Neuron (in vitro differentiated cells): ENCODE data around the gene CNTNAP2.
"Not testable (repeated sequence)": the region's sequence is repeated elsewhere in the genome, so short reads cannot be mapped to it uniquely, and the experiment has no call there.

Experiments used
- H2AFZ ChIP-seq: one replicate; pipeline ENCODE4 v1.6.1; 2013; ENCODE audit warnings: low read depth, mild to moderate bottlenecking, inconsistent platforms, low read length, moderate library complexity
- H3K27me3 ChIP-seq: one replicate; pipeline ENCODE4 v1.6.1; 2013; ENCODE audit warnings: low read length; ENCODE audit not compliant: insufficient read depth
- H3K36me3 ChIP-seq: one replicate; pipeline ENCODE4 v1.6.1; 2013; ENCODE audit warnings: low read length; ENCODE audit not compliant: insufficient read depth
- H3K4me1 ChIP-seq: one replicate; pipeline ENCODE4 v1.6.1; 2013; ENCODE audit warnings: low read length; ENCODE audit not compliant: insufficient read depth
- H3K4me3 ChIP-seq: 2 replicates; pipeline ENCODE4 v1.5.1; 2013; ENCODE audit warnings: mild to moderate bottlenecking, low read length, moderate library complexity
- H3K9me3 ChIP-seq: one replicate; pipeline ENCODE4 v1.6.1; 2013; ENCODE audit warnings: low read length

The CNTNAP2 gene

DNA sequence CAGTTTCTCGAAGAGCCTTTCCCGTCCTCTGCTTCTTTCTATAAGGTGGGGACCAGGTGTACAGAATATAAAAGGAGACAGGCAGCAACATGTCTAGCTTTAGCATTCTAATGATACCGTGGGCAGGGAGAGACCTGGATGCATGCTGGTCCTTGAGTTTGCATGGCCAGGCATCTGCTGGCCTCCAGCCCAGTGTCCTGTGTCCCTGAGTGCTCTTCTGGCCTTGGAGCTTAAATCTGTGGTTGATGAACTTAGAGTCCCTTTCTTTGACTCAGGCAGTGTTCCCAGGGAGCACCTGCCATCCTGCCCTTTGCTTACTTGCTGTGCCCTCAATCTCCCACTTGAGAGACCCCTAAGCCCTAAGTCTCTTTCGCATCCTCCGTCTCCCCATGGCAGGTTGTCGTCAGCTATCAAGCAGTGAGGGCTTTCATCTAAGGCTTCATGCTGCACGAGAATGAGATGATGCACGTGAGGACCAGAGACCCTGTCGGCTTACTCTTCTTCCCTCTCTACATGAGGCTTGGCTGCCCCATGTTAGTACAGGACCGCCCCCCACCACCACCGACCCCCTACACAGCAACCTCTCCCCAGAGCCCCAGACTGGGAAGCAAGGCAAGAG lies 2160.6 kb downstream of the CNTNAP2 start:
- Histone ChIP-seq H2AFZ (no peak overlapping the region), H3K36me3 (no peaks in the 10 kb centered on the region), H3K27me3 (no peaks in the 10 kb centered on the region), H3K4me3 (no peak overlapping the region), H3K4me1 (peaks cover 12% of the 10 kb centered on the region), H3K9me3 (no peaks in the 10 kb centered on the region)

DNA sequence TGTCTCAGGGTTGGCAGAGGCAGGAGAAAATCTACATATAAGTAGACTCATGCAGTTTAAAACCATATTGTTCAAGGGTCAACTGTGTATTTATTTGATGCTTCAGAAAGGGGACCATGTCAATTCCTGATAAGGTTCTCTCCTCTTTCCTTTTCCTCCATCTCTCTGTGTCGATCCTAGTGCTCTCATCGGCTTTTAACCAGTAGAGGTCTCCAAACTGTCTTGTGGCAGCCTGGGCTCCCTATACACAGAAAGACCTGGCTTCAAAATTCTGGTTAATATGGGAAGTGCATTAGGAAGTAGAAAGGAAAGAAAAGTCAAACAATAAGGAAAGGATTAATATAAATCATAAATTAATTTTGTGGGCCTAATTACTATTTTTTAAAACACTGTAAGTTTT lies 2169.5 kb downstream of the CNTNAP2 start:
- H3K9me3 ChIP-seq = no peaks in the 10 kb centered on the region
- H3K36me3 ChIP-seq = no peaks in the 10 kb centered on the region
- no peaks in the 10 kb centered on the region for H3K4me1 ChIP-seq
- no peaks in the 10 kb centered on the region for H3K27me3 ChIP-seq
- no peak overlapping the region for H3K4me3 ChIP-seq
- no peak overlapping the region for H2AFZ ChIP-seq

DNA sequence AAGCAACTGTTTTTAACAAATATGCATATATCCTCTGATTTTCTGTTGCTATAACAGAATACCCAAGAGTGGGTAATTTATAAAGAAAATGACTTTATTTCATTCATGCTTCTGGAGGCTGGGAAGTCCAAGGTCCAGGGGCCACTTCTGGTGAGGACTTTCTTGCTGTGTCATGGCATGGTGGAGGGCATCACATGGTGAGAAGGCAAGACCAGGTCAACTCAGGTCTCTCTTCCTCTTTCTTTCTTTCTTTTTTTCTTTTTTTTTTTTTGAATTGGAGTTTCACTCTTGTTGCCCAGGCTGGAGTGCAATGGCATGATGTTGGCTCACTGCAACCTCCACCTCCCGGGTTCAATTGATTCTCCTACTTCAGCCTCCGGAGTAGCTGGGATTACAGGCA lies 2170.9 kb downstream of the CNTNAP2 start:
- no peak overlapping the region for H2AFZ ChIP-seq
- no peaks in the 10 kb centered on the region for H3K9me3 ChIP-seq
- no peaks in the 10 kb centered on the region for H3K36me3 ChIP-seq
- no peaks in the 10 kb centered on the region for H3K4me1 ChIP-seq
- H3K27me3 ChIP-seq = no peaks in the 10 kb centered on the region
- no peak overlapping the region for H3K4me3 ChIP-seq

DNA sequence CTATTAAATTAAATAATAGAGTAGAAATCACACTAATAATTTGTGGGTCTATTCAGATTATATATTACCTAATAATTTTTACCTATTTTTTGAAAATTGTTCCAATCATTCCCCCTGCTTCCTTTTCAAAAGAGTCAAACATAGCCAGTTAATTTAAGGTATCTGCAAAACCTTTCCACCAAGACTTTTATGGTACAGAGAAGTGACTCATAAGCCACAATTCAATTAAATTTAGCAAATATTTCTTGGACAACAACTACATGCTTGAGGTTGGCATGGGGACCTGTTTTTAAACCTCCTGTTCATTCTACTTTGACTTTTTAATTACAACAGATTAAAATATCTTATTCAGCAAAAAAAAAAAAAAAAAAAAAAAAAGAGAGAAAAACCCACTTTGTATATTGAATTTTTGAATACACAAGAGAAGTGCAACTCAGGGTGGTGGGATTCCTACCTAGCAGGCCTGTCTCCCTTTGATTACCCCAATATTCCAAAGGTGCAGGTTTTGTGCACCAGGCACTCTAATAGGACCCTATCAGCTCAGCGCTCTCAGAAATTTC lies 2172.1 kb downstream of the CNTNAP2 start:
- Histone ChIP-seq H2AFZ (no peak overlapping the region), H3K4me1 (no peaks in the 10 kb centered on the region), H3K4me3 (no peak overlapping the region), H3K36me3 (no peaks in the 10 kb centered on the region), H3K27me3 (no peaks in the 10 kb centered on the region), H3K9me3 (no peaks in the 10 kb centered on the region)

DNA sequence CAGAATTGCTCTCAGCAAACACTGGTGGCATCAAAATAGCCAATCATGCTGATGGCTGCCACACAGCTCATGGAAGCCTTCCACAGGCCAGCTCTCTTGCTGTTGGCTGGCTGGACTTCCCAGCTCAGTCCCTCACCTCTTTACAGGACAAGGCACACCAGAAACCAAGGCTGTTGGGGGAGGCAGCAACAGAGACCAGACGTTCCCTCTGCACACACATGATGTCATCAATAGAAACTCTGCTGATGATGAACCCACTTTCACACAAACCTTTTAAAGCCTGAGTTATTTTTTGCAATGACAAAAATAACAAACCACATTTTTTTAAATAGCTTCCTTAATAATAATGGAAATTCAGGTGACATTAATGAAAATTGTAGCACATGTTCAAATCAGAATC lies 2173.0 kb downstream of the CNTNAP2 start:
- no peak overlapping the region for H3K4me3 ChIP-seq
- no peaks in the 10 kb centered on the region for H3K36me3 ChIP-seq
- no peaks in the 10 kb centered on the region for H3K4me1 ChIP-seq
- H3K9me3 ChIP-seq = no peaks in the 10 kb centered on the region
- no peak overlapping the region for H2AFZ ChIP-seq
- H3K27me3 ChIP-seq = no peaks in the 10 kb centered on the region

DNA sequence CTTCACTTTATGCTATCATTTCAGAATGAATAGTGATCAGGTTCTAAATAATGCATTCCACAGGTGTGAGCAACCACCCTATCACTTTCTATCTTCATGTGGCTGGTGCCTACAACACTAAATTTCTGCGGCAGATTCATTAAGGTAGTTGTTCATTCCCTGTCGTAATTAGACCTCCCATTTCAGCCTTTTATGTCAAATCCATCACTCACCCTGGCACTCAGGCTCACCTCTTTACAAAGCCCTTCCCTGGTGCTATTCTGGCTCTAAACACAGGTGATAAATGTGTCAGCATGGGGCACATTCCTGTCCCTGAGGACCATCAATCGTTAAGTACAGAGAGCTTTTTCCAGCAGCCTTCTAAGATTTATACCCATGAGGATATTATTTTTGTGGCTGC lies 2173.9 kb downstream of the CNTNAP2 start:
- Histone ChIP-seq H3K36me3 (no peaks in the 10 kb centered on the region), H3K27me3 (no peaks in the 10 kb centered on the region), H3K9me3 (no peaks in the 10 kb centered on the region), H2AFZ (no peak overlapping the region), H3K4me3 (no peak overlapping the region), H3K4me1 (no peaks in the 10 kb centered on the region)

DNA sequence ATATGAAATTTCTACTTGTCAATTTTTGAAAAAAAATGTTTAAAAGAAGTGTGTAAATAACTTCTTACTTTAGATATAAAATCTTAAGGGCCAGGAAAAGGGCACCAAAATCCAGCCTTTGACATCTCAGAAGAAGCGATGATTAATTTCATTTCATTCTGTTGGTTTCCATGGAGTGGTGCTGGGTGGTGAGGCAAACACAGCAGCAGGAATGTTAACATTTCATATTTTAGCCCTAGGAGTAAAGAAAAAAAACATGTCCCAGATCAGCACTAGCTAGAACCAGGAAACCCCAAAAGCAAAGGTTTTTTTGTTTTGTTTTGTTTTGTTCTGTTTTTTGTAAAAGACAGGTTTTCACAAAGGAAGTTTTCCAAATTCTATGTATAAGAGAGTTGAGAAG lies 2175.2 kb downstream of the CNTNAP2 start:
- H3K4me3 ChIP-seq = no peak overlapping the region
- H3K4me1 ChIP-seq = no peaks in the 10 kb centered on the region
- no peaks in the 10 kb centered on the region for H3K36me3 ChIP-seq
- H3K27me3 ChIP-seq = no peaks in the 10 kb centered on the region
- H2AFZ ChIP-seq = no peak overlapping the region
- H3K9me3 ChIP-seq = no peaks in the 10 kb centered on the region

DNA sequence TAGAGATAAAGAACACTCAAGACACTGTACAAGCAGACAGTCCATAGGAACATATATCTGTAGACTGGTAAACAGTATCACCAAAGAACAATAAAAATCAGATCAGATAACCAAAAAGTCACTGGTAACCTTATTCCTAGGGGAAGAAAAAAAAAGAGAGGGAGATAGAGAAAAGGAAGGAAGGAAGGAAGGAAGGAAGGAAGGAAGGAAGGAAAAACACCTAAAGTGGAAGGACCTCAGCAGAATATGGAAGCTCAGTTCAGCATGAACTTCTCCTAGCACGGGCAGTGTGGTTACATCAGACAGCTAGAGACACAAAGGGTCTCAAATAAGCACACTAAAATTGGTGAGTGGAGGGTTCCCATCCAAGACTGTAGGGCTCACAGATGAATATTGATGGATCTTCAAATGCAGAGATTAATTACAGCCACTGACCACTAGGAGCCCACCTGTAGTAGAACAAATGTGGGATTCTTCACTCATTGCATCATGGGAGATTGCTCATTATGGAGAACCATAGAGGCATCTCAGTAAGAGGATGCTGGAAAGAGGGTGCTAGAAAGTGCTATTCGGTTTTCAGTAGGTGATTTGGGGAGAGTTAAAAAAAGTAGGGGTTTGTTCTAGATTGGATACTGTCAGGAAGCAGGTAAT lies 2180.5 kb downstream of the CNTNAP2 start:
- no peaks in the 10 kb centered on the region for H3K36me3 ChIP-seq
- no peaks in the 10 kb centered on the region for H3K27me3 ChIP-seq
- no peak overlapping the region for H2AFZ ChIP-seq
- no peak overlapping the region for H3K4me3 ChIP-seq
- no peaks in the 10 kb centered on the region for H3K9me3 ChIP-seq
- no peaks in the 10 kb centered on the region for H3K4me1 ChIP-seq

DNA sequence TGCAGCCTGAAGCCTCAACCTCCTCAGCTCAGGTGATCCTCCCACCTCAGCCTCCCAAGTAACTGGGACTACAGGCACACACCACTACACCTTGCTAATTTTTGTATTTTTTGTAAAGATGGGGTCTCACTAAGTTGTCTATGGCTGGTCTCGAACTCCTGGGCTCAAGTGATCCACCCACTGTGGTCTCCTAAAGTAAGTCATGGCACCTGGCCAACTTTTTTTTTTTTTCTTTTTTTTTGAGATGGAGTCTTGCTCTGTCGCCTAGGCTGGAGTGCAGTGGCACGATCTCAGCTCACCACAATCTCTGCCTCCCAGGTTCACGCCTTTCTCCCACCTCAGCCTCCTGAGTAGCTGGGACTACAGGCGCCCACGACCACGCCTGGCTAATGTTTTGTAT lies 2182.2 kb downstream of the CNTNAP2 start:
- not testable (repeated sequence) for H2AFZ ChIP-seq, H3K4me3 ChIP-seq, H3K4me1 ChIP-seq, H3K36me3 ChIP-seq, H3K9me3 ChIP-seq, H3K27me3 ChIP-seq

DNA sequence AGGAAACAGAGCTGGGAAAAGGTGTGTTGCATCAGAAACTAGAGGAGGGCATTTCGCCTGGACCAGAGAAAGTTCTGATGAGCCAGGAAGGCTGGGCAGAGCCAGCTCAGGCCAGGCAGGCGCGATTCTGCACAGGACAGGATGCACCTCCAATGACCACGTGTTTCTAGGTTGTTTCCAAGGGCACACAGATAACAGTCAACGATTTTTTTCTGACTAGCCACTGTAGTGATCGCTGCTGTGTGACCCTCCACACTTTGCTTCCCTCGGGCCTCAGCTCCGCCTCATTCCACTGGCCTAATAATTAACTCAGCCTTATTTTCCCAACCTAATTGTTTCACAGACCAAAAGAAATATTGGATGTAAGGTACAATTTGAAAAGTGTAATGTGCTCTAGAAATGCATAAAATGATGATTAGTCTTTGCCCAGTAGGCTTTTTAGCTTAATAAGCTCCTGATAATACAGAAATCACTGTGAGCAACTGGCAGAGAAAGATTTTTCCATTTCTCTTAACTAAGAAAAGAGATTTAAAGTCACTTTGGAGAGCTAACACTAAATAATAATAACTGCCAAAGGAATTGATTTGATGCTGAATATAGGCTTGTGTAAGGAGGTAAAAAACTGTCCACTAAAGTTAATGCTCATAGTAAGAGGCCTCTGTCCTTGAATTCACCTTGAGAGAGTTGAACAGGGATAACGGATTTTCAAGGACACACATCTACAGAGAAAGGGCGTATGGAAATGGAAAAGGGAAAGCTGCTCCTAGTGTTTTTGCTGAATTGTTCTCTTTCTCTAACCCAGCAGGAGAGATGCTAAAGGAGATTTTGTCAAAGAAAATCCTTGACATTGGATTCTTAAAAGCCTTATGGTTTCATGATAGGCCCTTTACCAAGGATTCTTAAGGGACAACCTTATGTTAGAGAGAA lies 2183.0 kb downstream of the CNTNAP2 start:
- H3K4me1 ChIP-seq = no peaks in the 10 kb centered on the region

DNA sequence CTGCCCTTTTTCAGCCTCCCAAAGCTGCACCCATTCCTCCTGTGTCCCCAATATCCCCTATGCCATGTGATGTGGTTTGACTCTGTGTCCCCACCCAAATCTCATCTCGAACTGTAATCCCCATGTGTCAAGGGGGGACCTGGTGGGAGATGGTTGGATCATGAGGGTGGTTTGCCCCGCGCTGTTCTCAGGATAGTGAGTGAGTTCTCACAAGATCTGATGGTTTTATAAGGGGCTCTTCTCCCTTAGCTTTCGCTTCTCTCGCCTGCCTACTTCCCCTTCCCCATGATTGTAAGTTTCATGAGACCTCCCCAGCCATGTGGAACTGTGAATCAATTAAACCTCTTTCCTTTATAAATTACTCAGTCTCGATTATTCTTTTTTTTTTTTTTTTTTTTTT lies 2185.8 kb downstream of the CNTNAP2 start:
- H3K4me3 ChIP-seq, H2AFZ ChIP-seq, H3K9me3 ChIP-seq, H3K4me1 ChIP-seq, H3K27me3 ChIP-seq, H3K36me3 ChIP-seq: not testable (repeated sequence)

More for the DNA sequence above, 2183.0 kb downstream of the CNTNAP2 start:
- Histone ChIP-seq H2AFZ (no peak overlapping the region), H3K4me3 (no peak overlapping the region), H3K36me3 (no peaks in the 10 kb centered on the region), H3K9me3 (no peaks in the 10 kb centered on the region), H3K27me3 (no peaks in the 10 kb centered on the region)

DNA sequence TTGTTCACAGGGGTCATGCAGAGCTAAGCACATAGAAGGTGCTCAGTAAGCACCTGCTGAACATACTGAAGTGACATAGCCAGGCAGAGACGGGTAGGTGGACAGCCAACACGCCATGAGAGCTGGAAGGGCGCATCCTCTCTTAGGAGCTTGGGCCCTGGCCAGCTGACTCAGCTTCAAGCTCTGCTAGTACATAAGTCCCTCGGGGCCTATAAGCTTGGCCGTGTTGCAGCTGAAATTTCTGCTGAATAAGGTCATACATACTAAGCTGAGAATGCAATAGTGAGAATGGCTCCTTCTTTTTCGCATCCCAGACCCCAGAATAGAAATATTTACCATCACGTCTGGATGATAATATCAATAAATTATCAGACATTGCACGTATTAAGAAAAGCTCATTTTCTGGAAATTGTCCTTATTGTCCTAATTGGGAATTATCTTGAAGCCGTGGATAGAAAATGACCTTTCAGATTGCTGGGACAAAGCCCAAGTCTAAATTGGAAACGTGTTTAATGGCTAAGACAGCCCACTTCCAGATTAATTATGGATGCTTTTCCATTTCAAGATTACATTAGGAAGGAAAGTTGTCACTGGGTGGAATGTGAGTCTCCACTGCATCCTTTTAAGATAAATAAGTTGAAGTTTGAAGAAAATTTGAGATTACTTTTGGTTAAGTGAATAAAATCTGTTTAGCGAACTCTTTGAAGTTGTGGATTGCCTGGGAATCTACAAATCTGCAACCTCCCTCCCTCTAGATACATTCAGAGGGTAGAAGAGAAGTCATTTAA lies 2186.9 kb downstream of the CNTNAP2 start:
- Histone ChIP-seq H3K4me1 (no peaks in the 10 kb centered on the region), H3K4me3 (no peak overlapping the region), H3K36me3 (no peaks in the 10 kb centered on the region)

DNA sequence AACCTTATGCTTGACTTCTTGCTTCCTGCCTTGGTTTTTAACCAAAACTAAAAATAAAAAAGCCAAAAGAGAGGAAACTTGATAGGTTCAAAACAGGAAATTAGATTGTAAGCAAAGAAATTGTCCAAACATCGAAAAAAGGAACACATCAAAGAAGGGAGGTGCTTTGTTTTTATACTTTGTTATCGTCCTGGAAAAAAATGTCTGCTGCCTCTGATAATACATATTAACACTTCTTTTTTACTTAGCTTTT lies 2187.4 kb downstream of the CNTNAP2 start:
- H3K27me3 ChIP-seq = no peaks in the 10 kb centered on the region
- no peak overlapping the region for H3K4me3 ChIP-seq

More for the DNA sequence above, 2186.9 kb downstream of the CNTNAP2 start:
- Histone ChIP-seq H3K27me3 (no peaks in the 10 kb centered on the region), H3K9me3 (no peaks in the 10 kb centered on the region), H2AFZ (no peak overlapping the region)

More for the DNA sequence above, 2187.4 kb downstream of the CNTNAP2 start:
- Histone ChIP-seq H3K36me3 (no peaks in the 10 kb centered on the region), H2AFZ (no peak overlapping the region), H3K4me1 (no peaks in the 10 kb centered on the region), H3K9me3 (no peaks in the 10 kb centered on the region)
